Measurements from ENCODE around the gene ERCC6.

DNA sequence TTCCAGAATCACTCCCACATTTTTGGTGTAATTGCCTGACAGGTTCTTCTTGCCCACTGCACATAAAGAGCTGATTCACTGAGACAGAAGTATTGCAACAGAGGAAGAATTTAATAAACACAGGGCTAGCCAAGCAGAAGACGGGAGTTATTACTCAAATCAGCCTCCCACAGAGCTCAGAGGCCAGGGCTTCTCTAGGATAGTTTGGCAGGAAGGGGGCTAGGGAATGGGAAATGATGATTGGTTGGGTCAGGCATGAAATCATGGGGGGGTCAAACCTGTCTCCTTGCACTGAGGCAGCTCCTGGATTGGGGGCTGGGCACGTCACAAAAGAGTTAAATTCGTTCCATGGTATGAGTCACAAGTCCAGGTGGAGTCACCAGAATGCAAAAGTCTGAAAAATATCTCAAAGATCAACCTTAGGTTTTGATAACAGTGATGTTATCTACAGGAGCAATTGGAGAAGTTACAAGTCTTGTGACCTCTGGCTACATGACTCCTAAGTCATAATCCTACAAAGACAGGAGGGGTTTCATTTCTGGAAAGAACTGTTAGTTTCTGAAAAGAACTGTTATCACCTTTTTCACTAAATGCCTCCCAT, 30.2 kb upstream of the ERCC6 start:
- TF ChIP-seq CREB1 (IDR thresholded peaks at IDR 0.05; ENCODE audit: low read depth) (no peak), RAD21 (IDR thresholded peaks at IDR 0.05; ENCODE audit: low read depth) (no peak), FOXM1 (IDR thresholded peaks at IDR 0.05; ENCODE audit: borderline replicate concordance, low read depth) (no peak)

Data from Ishikawa (cell line).